Neuron (in vitro differentiated cells): ENCODE results near the gene ENTPD6.

Source experiments
- H2AFZ ChIP-seq: one replicate; pipeline ENCODE4 v1.6.1; 2013; ENCODE audit warnings: low read depth, mild to moderate bottlenecking, inconsistent platforms, low read length, moderate library complexity
- H3K27me3 ChIP-seq: one replicate; pipeline ENCODE4 v1.6.1; 2013; ENCODE audit warnings: low read length; ENCODE audit not compliant: insufficient read depth
- H3K36me3 ChIP-seq: one replicate; pipeline ENCODE4 v1.6.1; 2013; ENCODE audit warnings: low read length; ENCODE audit not compliant: insufficient read depth
- H3K4me1 ChIP-seq: one replicate; pipeline ENCODE4 v1.6.1; 2013; ENCODE audit warnings: low read length; ENCODE audit not compliant: insufficient read depth
- H3K4me3 ChIP-seq: 2 replicates; pipeline ENCODE4 v1.5.1; 2013; ENCODE audit warnings: mild to moderate bottlenecking, low read length, moderate library complexity
- H3K9me3 ChIP-seq: one replicate; pipeline ENCODE4 v1.6.1; 2013; ENCODE audit warnings: low read length

Gene ENTPD6

GRCh38 chr20:25218109-25218486 lies 22.6 kb downstream of the ENTPD6 start:
- Histone ChIP-seq H3K9me3 (no peaks in the 10 kb centered on the region), H3K4me1 (peaks cover 5% of the 10 kb centered on the region), H3K4me3 (no peak overlapping the region), H2AFZ (no peak overlapping the region), H3K36me3 (peaks cover 56% of the 10 kb centered on the region), H3K27me3 (no peaks in the 10 kb centered on the region)

- H3K36me3 ChIP-seq, result peaks cover 53% of the 10 kb centered on the region
- H3K9me3 ChIP-seq, result no peaks in the 10 kb centered on the region
- no peak overlapping the region for H3K4me3 ChIP-seq
- no peaks in the 10 kb centered on the region for H3K27me3 ChIP-seq
- no peak overlapping the region for H2AFZ ChIP-seq
- H3K4me1 ChIP-seq, result peaks cover 8% of the 10 kb centered on the region
Observed at GRCh38 chr20:25218492-25218891, 23.0 kb downstream of the ENTPD6 start.

GRCh38 chr20:25219365-25219764 lies 23.9 kb downstream of the ENTPD6 start:
- no peak overlapping the region for H2AFZ ChIP-seq
- H3K4me1 ChIP-seq, result peaks cover 8% of the 10 kb centered on the region
- peaks cover 48% of the 10 kb centered on the region for H3K36me3 ChIP-seq
- no peaks in the 10 kb centered on the region for H3K27me3 ChIP-seq
- H3K9me3 ChIP-seq, result no peaks in the 10 kb centered on the region
- H3K4me3 ChIP-seq, result no peak overlapping the region

GRCh38 chr20:25220021-25220730 lies 24.7 kb downstream of the ENTPD6 start:
- Histone ChIP-seq H3K9me3 (no peaks in the 10 kb centered on the region), H3K4me3 (no peak overlapping the region), H3K36me3 (peaks cover 41% of the 10 kb centered on the region), H3K4me1 (peaks cover 8% of the 10 kb centered on the region), H2AFZ (no peak overlapping the region), H3K27me3 (no peaks in the 10 kb centered on the region)

GRCh38 chr20:25220810-25221591 lies 25.5 kb downstream of the ENTPD6 start:
- Histone ChIP-seq H2AFZ (no peak overlapping the region), H3K4me1 (peaks cover 8% of the 10 kb centered on the region), H3K9me3 (no peaks in the 10 kb centered on the region), H3K36me3 (peaks cover 39% of the 10 kb centered on the region), H3K4me3 (no peak overlapping the region), H3K27me3 (no peaks in the 10 kb centered on the region)

- Histone ChIP-seq H3K36me3 (peaks cover 34% of the 10 kb centered on the region), H3K4me3 (no peak overlapping the region), H3K27me3 (no peaks in the 10 kb centered on the region), H3K9me3 (no peaks in the 10 kb centered on the region), H2AFZ (no peak overlapping the region), H3K4me1 (peaks cover 8% of the 10 kb centered on the region)
Observed at GRCh38 chr20:25221592-25222460, 26.3 kb downstream of the ENTPD6 start.

GRCh38 chr20:25222461-25223178 lies 27.1 kb downstream of the ENTPD6 start:
- Histone ChIP-seq H3K27me3 (no peaks in the 10 kb centered on the region), H3K4me1 (peaks cover 8% of the 10 kb centered on the region), H3K4me3 (no peak overlapping the region), H2AFZ (no peak overlapping the region), H3K9me3 (no peaks in the 10 kb centered on the region), H3K36me3 (peaks cover 28% of the 10 kb centered on the region)

GRCh38 chr20:25223179-25223661 lies 27.7 kb downstream of the ENTPD6 start:
- H3K4me3 ChIP-seq, result no peak overlapping the region

GRCh38 chr20:25223765-25224720 lies 28.5 kb downstream of the ENTPD6 start:
- H3K9me3 ChIP-seq, result no peaks in the 10 kb centered on the region
- H3K4me1 ChIP-seq, result peaks cover 8% of the 10 kb centered on the region

More at GRCh38 chr20:25223179-25223661, 27.7 kb downstream of the ENTPD6 start:
- Histone ChIP-seq H3K4me1 (peaks cover 8% of the 10 kb centered on the region), H3K9me3 (no peaks in the 10 kb centered on the region), H3K36me3 (peaks cover 23% of the 10 kb centered on the region), H3K27me3 (no peaks in the 10 kb centered on the region), H2AFZ (no peak overlapping the region)

GRCh38 chr20:25224941-25225340 lies 29.4 kb downstream of the ENTPD6 start:
- Histone ChIP-seq H3K36me3 (peaks cover 17% of the 10 kb centered on the region), H3K27me3 (no peaks in the 10 kb centered on the region), H3K4me1 (peaks cover 8% of the 10 kb centered on the region), H3K4me3 (no peak overlapping the region), H3K9me3 (no peaks in the 10 kb centered on the region), H2AFZ (no peak overlapping the region)

More at GRCh38 chr20:25223765-25224720, 28.5 kb downstream of the ENTPD6 start:
- Histone ChIP-seq H3K27me3 (no peaks in the 10 kb centered on the region), H3K36me3 (peaks cover 17% of the 10 kb centered on the region), H3K4me3 (no peak overlapping the region), H2AFZ (no peak overlapping the region)

GRCh38 chr20:25225642-25226432 lies 30.3 kb downstream of the ENTPD6 start:
- H3K4me3 ChIP-seq, result no peak overlapping the region
- H3K4me1 ChIP-seq, result peaks cover 8% of the 10 kb centered on the region
- H3K9me3 ChIP-seq, result no peaks in the 10 kb centered on the region
- peaks cover 12% of the 10 kb centered on the region for H3K36me3 ChIP-seq
- no peaks in the 10 kb centered on the region for H3K27me3 ChIP-seq
- H2AFZ ChIP-seq, result no peak overlapping the region
